GM04503 (cell line): ENCODE data around the gene SNX25.

ENCODE experiments used
- DNase-seq: peaks from one replicate; pipeline ENCODE4 v3.0.0-alpha.2; 2012; ENCODE audit warnings: low read depth

SNX25 gene

GRCh38 chr4:185269286-185269685 lies 59.9 kb downstream of the SNX25 start:
- no peak for DNase-seq

GRCh38 chr4:185270037-185270436 lies 60.6 kb downstream of the SNX25 start:
- no peak for DNase-seq

DNA sequence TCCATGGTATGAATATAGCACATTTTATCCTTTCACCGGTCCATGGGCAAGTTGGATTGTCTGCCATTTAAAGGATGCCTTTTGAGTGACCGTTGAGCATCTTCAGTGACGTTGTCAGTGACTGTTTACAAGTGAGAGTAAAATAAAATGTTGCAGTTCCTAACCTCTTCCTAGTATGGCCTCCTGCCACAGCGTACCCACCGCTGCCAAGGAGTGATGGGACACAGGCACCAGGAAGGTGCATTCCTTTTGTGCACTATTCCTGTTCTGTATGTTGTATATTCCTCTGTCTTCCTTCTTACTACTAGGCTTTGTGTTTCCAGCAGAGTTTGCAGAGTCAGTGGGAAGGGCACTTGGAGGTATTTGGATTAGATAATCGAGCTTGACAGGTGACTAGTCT lies 61.5 kb downstream of the SNX25 start:
- no peak for DNase-seq

DNA sequence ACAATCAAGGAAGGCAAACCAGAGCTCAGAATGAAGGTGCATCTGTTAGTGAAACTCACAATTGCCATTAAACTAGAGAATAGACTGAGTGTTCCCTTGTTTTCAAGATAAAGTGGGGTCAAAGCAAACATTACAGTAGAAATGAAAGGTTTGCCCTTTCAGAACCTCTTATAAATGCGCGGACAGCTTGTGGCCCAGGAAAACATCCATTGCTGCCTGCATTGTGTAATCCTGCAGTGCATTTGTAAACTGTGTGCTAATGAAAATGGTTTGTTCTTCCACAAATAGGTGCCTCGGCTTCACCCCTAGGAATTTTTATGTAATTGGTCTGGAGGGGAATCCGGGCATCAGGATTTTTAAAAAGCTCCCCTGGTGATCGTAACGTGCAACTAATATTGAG lies 62.8 kb downstream of the SNX25 start:
- DNase-seq = no peak

GRCh38 chr4:185275501-185275900 lies 66.1 kb downstream of the SNX25 start:
- no peak for DNase-seq

- DNase-seq = peak; percentile 12
Measured at GRCh38 chr4:185276036-185276435, 66.6 kb downstream of the SNX25 start.

GRCh38 chr4:185278716-185279115 lies 69.3 kb downstream of the SNX25 start:
- no peak for DNase-seq

DNA sequence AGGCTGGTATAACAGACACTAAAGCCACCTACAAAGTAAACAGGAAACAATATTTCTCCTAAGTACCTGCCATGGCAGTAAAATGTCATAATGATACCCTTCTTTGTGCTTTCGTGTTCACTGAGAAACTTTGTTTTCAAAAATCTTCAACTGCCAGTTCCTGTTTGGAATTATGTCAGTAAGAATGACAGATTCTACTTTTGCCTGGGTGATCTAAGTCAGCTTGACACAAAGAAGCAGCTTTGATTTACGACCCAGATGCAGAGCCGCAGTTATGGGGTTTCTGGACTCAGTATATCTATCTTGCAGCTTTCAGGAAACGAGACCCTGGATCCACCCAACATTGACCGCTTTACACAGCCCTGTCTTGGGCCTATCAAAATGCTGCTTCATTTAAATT lies 71.2 kb downstream of the SNX25 start:
- no peak for DNase-seq

DNA sequence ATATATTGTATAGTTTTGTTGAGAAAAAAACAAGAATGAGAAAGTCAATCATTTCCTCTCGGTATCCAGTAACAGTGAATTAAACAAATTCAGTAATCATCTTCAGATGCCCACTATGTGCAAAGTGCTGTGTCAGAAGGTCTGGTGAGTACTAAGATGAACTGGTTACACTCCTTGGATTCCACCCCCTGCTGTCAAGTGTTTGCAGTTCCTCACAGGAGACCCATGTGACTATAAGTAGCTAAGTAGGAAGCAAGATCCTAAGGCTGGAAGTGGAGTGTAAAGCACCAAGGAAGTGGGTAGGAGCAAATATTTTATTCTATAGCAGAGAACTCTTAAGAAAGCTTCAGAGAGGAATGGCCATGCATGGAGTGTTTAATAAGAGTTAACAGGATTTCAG lies 73.6 kb downstream of the SNX25 start:
- DNase-seq = no peak

DNA sequence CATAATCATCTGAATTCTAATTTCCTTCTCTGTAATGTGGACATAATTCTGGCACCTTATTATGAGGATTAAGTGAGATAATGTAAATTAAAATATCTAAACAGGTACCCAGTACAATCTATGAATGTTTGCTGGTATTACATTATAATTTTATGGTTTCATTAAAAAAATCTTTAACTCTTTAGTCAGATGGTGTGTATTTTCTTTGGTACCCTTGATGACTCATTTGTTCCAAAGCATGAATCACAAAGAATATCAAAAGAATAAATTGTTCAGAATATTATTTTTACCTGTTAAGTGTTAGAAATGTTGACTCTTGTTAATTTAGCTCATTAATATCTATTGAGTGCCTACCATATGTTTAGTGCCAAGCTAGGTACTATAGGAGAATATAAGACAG lies 74.3 kb downstream of the SNX25 start:
- DNase-seq = no peak

GRCh38 chr4:185285632-185286393 lies 76.4 kb downstream of the SNX25 start:
- DNase-seq = no peak

GRCh38 chr4:185286571-185286970 lies 77.2 kb downstream of the SNX25 start:
- DNase-seq = no peak

DNA sequence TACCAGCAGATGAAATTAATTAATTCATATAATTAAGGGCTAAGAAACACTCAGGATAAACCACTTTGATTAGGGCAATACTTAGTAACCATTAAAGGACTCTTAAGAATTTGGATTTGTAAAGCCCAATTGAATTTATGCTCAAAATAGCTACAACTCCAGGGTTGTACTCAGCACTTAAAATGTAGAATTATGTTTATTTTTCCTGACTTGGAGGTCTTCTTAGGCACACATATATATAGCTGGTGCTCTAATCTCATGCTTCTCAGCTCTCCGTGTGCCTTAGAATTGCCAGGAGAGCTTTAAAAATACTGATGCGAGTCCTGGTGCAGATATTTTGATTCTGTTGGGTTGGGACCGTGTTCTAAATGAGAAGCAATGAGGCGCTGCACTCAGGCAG lies 77.6 kb downstream of the SNX25 start:
- DNase-seq = no peak

GRCh38 chr4:185290018-185290607 lies 80.7 kb downstream of the SNX25 start:
- no peak for DNase-seq

- no peak for DNase-seq
Measured at GRCh38 chr4:185290656-185291055, 81.3 kb downstream of the SNX25 start.

- DNase-seq = no peak
Measured at GRCh38 chr4:185293202-185293601, 83.8 kb downstream of the SNX25 start.

DNA sequence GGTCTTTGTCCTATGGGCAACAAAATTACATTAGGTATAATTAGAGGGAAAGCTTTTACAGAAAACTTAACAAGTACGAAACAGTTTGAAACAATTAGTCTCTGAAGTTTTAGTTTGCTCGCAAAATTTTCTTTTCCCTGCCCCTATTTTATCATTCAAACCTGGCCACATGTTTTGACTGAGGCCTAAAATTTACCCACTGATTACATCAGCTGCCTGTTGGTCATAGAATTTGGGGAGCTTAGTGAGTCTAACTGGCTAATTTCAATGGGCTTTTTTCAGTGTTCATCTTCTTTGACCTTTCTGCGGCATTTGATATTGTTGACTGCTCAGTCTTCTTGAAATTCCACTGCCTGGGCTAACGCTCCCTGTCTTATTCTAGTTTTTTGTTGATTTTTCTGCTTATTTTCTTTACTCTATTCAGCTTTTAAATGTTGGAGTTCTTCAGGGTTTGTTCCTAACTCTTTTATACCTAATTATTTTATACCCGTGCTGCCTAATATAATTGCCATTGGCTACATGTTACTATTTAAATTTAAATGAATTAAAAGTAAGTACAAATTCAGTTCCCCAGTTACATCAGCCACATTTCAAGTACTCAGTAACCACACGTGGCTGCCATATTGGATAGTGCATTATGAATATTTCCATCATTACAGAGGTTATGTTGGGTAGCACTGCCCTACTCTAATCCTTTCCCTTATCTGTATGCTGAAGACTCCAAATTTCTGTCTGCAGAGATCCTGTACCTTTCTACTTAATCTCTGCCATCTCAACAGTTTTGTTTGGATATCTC lies 87.5 kb downstream of the SNX25 start:
- DNase-seq = no peak

- DNase-seq = no peak
Measured at GRCh38 chr4:185298728-185299430, 89.5 kb downstream of the SNX25 start.

DNA sequence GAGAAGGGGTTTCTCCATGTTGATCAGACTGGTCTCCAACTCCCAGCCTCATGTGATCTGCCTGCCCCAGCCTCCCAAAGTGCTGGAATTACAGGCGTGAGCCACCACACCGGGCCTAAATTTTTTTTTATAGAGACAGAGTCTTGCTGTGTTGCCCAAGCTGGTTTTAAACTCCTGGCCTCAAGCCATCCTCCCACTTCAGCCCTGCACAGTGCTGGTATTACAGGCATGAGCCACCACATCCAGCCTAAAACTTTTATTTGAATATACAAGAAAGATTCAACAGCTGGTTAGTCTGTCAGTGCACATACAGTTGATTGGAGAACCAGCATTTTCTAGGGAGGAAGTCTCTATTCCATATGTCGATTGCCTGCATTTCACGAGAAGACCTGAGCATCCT lies 95.1 kb downstream of the SNX25 start:
- DNase-seq = no peak

DNA sequence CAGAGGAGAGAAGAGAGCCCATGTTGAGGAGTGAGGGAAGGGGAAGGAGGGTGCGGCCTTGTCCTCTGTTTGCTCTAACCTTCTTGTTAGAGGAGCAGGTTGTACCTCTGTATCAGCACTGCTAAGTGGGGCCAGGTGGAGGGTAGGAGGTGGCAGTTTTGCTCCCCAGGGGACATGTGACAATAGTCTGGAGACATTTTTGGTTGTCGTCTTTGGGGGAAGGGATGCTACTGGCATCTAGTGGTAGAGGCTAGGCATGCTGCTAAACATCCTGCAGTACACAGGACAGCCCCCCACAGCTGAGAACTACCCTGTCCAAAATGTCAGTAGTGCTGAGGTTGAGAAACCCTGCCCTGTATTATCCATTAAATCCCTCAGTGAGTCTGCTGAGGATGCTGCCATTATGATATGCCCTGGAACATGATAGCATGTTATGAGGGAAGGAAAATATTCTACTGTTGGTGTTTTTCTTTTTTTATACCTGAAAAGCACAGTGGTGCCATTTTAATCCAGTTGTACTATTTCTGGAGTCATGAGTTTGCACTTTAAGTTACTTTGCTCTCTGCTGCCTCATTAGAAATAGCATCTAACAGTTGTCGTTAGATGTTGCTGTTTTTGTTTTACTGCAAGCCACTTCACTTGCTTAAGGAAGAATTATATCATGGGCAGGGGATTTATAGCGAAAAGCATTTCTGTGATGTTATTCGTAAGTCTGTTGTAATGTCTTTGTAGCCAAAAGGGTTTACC lies 95.7 kb downstream of the SNX25 start:
- DNase-seq = no peak

DNA sequence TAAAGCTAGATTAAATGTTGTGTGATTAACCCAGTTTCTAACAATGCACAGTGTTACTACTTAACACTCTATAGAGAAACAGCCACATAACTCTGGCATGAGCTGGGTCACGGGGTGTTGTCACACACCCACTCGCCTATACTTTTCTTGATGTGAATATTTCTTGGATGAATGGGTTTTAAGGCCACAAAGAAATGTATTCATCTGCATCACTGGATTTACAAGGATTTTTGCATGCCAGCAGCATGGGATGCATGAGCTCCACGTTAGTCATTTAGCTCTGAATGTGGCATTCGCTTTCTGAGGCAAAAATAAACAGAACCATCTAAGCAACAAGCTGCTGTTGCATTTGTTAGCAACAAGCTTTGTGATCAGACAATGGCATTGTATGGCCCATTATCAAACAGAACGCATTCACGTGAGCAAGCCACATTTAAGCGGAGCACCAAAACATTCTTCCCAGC lies 96.6 kb downstream of the SNX25 start:
- DNase-seq = peak; percentile 96
